ENCODE results near the gene EPB41L1.
A peak's percentile ranks its signal among the peaks of the same experiment; 100 is the strongest.

Gene EPB41L1

GRCh38 chr20:36218380-36219064, 64.0 kb downstream of the EPB41L1 start:
- DNase-seq (ENCODE audit: low read depth in 4 of 4, low spot score in 1 of 4): no peak

GRCh38 chr20:36219671-36220220, 65.2 kb downstream of the EPB41L1 start:
- DNase-seq (ENCODE audit: low read depth in 4 of 4, low spot score in 1 of 4): no peak

- DNase-seq (ENCODE audit: low read depth in 4 of 4, low spot score in 1 of 4): no peak
These were observed 71.1 kb downstream of the EPB41L1 start for GRCh38 chr20:36225666-36226065.

GRCh38 chr20:36228770-36229169, 74.2 kb downstream of the EPB41L1 start:
- no peak for DNase-seq (ENCODE audit: low read depth in 4 of 4, low spot score in 1 of 4)

GRCh38 chr20:36230019-36230418, 75.5 kb downstream of the EPB41L1 start:
- DNase-seq (ENCODE audit: low read depth in 4 of 4, low spot score in 1 of 4): no peak

- DNase-seq (ENCODE audit: low read depth in 4 of 4, low spot score in 1 of 4): no peak
These were observed 76.8 kb downstream of the EPB41L1 start for GRCh38 chr20:36231331-36231730.

- no peak for DNase-seq (ENCODE audit: low read depth in 4 of 4, low spot score in 1 of 4)
These were observed 80.3 kb downstream of the EPB41L1 start for GRCh38 chr20:36234771-36235320.

- DNase-seq (ENCODE audit: low read depth in 4 of 4, low spot score in 1 of 4): peak; percentile 71 to 78 (median 74)
These were observed 81.6 kb downstream of the EPB41L1 start, which contains the start of gene AAR2 for GRCh38 chr20:36235892-36236785. AAR2 (plus strand) TSS chr20:36236478; CDS start chr20:36239869, 3,391 bp downstream.

- no peak for DNase-seq (ENCODE audit: low read depth in 4 of 4, low spot score in 1 of 4)
These were observed 82.2 kb downstream of the EPB41L1 start for GRCh38 chr20:36236786-36237121.

GRCh38 chr20:36237477-36237876, 82.9 kb downstream of the EPB41L1 start:
- no peak for DNase-seq (ENCODE audit: low read depth in 4 of 4, low spot score in 1 of 4)

- no peak for DNase-seq (ENCODE audit: low read depth in 4 of 4, low spot score in 1 of 4)
These were observed 83.6 kb downstream of the EPB41L1 start for GRCh38 chr20:36238153-36238552.

GRCh38 chr20:36238760-36239159, 84.2 kb downstream of the EPB41L1 start:
- DNase-seq (ENCODE audit: low read depth in 4 of 4, low spot score in 1 of 4): no peak

GRCh38 chr20:36240076-36240475, 85.5 kb downstream of the EPB41L1 start:
- no peak for DNase-seq (ENCODE audit: low read depth in 4 of 4, low spot score in 1 of 4)

- no peak for DNase-seq (ENCODE audit: low read depth in 4 of 4, low spot score in 1 of 4)
These were observed 87.1 kb downstream of the EPB41L1 start for GRCh38 chr20:36241678-36242077.

GRCh38 chr20:36243726-36244125, 89.2 kb downstream of the EPB41L1 start:
- DNase-seq (ENCODE audit: low read depth in 4 of 4, low spot score in 1 of 4): no peak

- no peak for DNase-seq (ENCODE audit: low read depth in 4 of 4, low spot score in 1 of 4)
These were observed 91.9 kb downstream of the EPB41L1 start for GRCh38 chr20:36246401-36246800.

GRCh38 chr20:36248836-36249235, 94.3 kb downstream of the EPB41L1 start:
- DNase-seq (ENCODE audit: low read depth in 4 of 4, low spot score in 1 of 4): no peak

- DNase-seq (ENCODE audit: low read depth in 4 of 4, low spot score in 1 of 4): no peak
These were observed 94.9 kb downstream of the EPB41L1 start for GRCh38 chr20:36249450-36249849.

GRCh38 chr20:36251426-36251825, 96.9 kb downstream of the EPB41L1 start:
- DNase-seq (ENCODE audit: low read depth in 4 of 4, low spot score in 1 of 4): no peak

GRCh38 chr20:36252511-36252910, 98.0 kb downstream of the EPB41L1 start:
- DNase-seq (ENCODE audit: low read depth in 4 of 4, low spot score in 1 of 4): no peak

- DNase-seq (ENCODE audit: low read depth in 4 of 4, low spot score in 1 of 4): no peak
These were observed 98.5 kb downstream of the EPB41L1 start for GRCh38 chr20:36253036-36253435.

GRCh38 chr20:36254076-36254475, 99.5 kb downstream of the EPB41L1 start:
- DNase-seq (ENCODE audit: low read depth in 4 of 4, low spot score in 1 of 4): no peak

Data from stimulated activated CD4-positive, alpha-beta T cell treated with anti-CD3 and anti-CD28 coated beads, Interleukin-1b, Interleukin-23, amount 100 ng/mL, for 24 hours (primary cell).